GM12878 (cell line): ENCODE data around the gene AVP. TPM values are rescaled to one million over a fixed set of nuclear protein-coding genes. Genes with fewer than 3 reads are reported as not detected.

ENCODE experiments used
- ATAC-seq: fragments of 200-7000 bp; cut with Tn5 transposase; 3 replicates; pipeline ENCODE4 v1.9.1; 2020; ENCODE audit warnings: mild to moderate bottlenecking, moderate library complexity
- BruUV-seq: library from RNA; stranded (reverse); fragments of 400-500 nt; replicated peaks from 2 replicates; lab custom pipeline; 2021; lab: Mats Ljungman, UMichigan
- CTCF ChIA-PET: fragments of 300-600 bp; sonication (Branson Sonifier 250); formaldehyde crosslinking; extraction: SDS; loops from one replicate; lab custom pipeline; 2021; ENCODE audit warnings: inconsistent platforms; lab: Yijun Ruan, JAX
- POLR2A ChIA-PET: fragments of 350-600 bp; formaldehyde crosslinking; extraction: SDS; loops from one replicate; lab custom pipeline; 2021; ENCODE audit warnings: inconsistent platforms; lab: Charles Lee
- RAD21 ChIA-PET: fragments of 300-600 bp; sonication (Branson Sonifier 250); formaldehyde crosslinking; loops from one replicate; lab custom pipeline; 2023; ENCODE audit warnings: antibody characterized with exemption; ENCODE audit not compliant: unreplicated experiment; lab: Charles Lee
- SMC1A ChIA-PET: fragments of 300-600 bp; sonication (Branson Sonifier 250); formaldehyde crosslinking; loops from one replicate; lab custom pipeline; 2023; ENCODE audit not compliant: unreplicated experiment, uncharacterized antibody; lab: Charles Lee
- DNase-seq: peaks from one replicate; pipeline ENCODE4 v3.0.0-alpha.2; 2011; ENCODE audit warnings: low read depth, low spot score
- FAIRE-seq: peaks from 3 replicates; lab custom pipeline; 2011; peaks lifted over from hg19 to GRCh38; lab: Jason Lieb, UNC
- H2AFZ ChIP-seq: 2 replicates; pipeline ENCODE4 v1.6.0; 2011; ENCODE audit warnings: low read depth, low read length, control low read depth; ENCODE audit not compliant: control insufficient read depth
- H3K27ac ChIP-seq: 2 replicates; pipeline ENCODE4 v1.5.1; 2011; ENCODE audit warnings: control low read depth; ENCODE audit not compliant: control insufficient read depth, insufficient read depth
- H3K27me3 ChIP-seq, 2 experiments: replicated peaks in 1 of 2; 2 replicates each; pipeline versions ENCODE4 v1.6.0 to v1.6.1; 2011; ENCODE audit warnings: low read length in 1 of 2; ENCODE audit not compliant: control insufficient read depth in 2 of 2, insufficient read depth in 2 of 2
- H3K36me3 ChIP-seq, 2 experiments: 2 replicates each; pipeline ENCODE4 v1.5.1; 2011; ENCODE audit warnings: low read length in 1 of 2; ENCODE audit not compliant: control insufficient read depth in 2 of 2, insufficient read depth in 2 of 2
- H3K4me1 ChIP-seq: 2 replicates; pipeline ENCODE4 v1.6.1; 2011; ENCODE audit warnings: mild to moderate bottlenecking, low read length, moderate library complexity, mixed read lengths; ENCODE audit not compliant: control insufficient read depth, insufficient read depth
- H3K4me2 ChIP-seq: 2 replicates; pipeline ENCODE4 v1.6.0; 2011; ENCODE audit warnings: control low read depth; ENCODE audit not compliant: control insufficient read depth, insufficient read depth
- H3K4me3 ChIP-seq: fragments of 200-600 bp; sonication (generic); 2 replicates; pipeline ENCODE4 v1.5.1; 2016
- H3K79me2 ChIP-seq: 2 replicates; pipeline ENCODE4 v1.6.0; 2011; ENCODE audit warnings: low read length; ENCODE audit not compliant: control insufficient read depth, insufficient read depth
- H3K9ac ChIP-seq: 2 replicates; pipeline ENCODE4 v1.8.0; 2011; ENCODE audit warnings: low read length, control low read depth, mixed read lengths; ENCODE audit not compliant: control insufficient read depth, insufficient read depth
- H3K9me3 ChIP-seq: replicated peaks from 3 replicates; pipeline ENCODE4 v1.5.1; 2011; ENCODE audit warnings: mild to moderate bottlenecking, low read length; ENCODE audit not compliant: control insufficient read depth, insufficient read depth
- H4K20me1 ChIP-seq: 2 replicates; pipeline ENCODE4 v1.6.0; 2011; ENCODE audit not compliant: control insufficient read depth, insufficient read depth
- BCL11A ChIP-seq: IDR thresholded peaks from 2 replicates; pipeline ENCODE4 v1.6.1; 2011; ENCODE audit warnings: low read depth, low read length
- E2F8 ChIP-seq: fragments of 450-650 bp; IDR thresholded peaks from 2 replicates; pipeline ENCODE4 v1.6.1; 2018; ENCODE audit warnings: mild to moderate bottlenecking, low read depth, moderate library complexity; ENCODE audit not compliant: partially characterized antibody
- ETV6 ChIP-seq, 2 experiments: fragments of 450-650 bp in 1 of 2; IDR thresholded peaks in 1 of 2; conservative IDR thresholded peaks in 1 of 2; 2 replicates each; pipeline ENCODE4 v1.6.1; 2014; ENCODE audit warnings: antibody characterized with exemption in 1 of 2, borderline replicate concordance in 1 of 2, low read depth in 1 of 2, mild to moderate bottlenecking in 1 of 2, moderate library complexity in 1 of 2
- GABPA ChIP-seq: IDR thresholded peaks from 2 replicates; pipeline ENCODE4 v1.6.1; 2014; ENCODE audit warnings: antibody characterized with exemption, low read depth, mild to moderate bottlenecking, inconsistent platforms
- KAT2A ChIP-seq: conservative IDR thresholded peaks from 2 replicates; pipeline ENCODE4 v1.6.1; 2011; ENCODE audit warnings: low read depth, low read length; ENCODE audit not compliant: control insufficient read depth
- MEF2A ChIP-seq: IDR thresholded peaks from 2 replicates; pipeline ENCODE4 v1.6.1; 2011; ENCODE audit warnings: low read depth, mild to moderate bottlenecking, low read length, moderate library complexity; ENCODE audit not compliant: insufficient read depth
- MYB ChIP-seq: fragments of 150-350 bp; IDR thresholded peaks from 2 replicates; pipeline ENCODE4 v1.6.1; 2014; ENCODE audit warnings: mild to moderate bottlenecking, low read depth, low read length, borderline replicate concordance
- MYC ChIP-seq: IDR thresholded peaks from 2 replicates; pipeline ENCODE4 v1.6.1; 2011; ENCODE audit warnings: mild to moderate bottlenecking, low read length, moderate library complexity, inconsistent platforms; ENCODE audit not compliant: insufficient read depth, insufficient replicate concordance, insufficient read length, severe bottlenecking
- PAX8 ChIP-seq: fragments of 450-650 bp; IDR thresholded peaks from 2 replicates; pipeline ENCODE4 v1.6.1; 2017; ENCODE audit warnings: mild to moderate bottlenecking, moderate library complexity
- POLR2A ChIP-seq: IDR thresholded peaks from 2 replicates; pipeline ENCODE4 v1.6.1; 2011; ENCODE audit warnings: low read depth, mild to moderate bottlenecking, low read length
- RFX5 ChIP-seq: IDR thresholded peaks from 2 replicates; pipeline ENCODE4 v1.6.1; 2011; ENCODE audit warnings: low read depth, low read length, improper control_type of control experiment
- SMC3 ChIP-seq: IDR thresholded peaks from 2 replicates; pipeline ENCODE4 v1.6.1; 2011; ENCODE audit warnings: low read length, improper control_type of control experiment, borderline replicate concordance
- SREBF2 ChIP-seq: IDR thresholded peaks from 2 replicates; pipeline ENCODE4 v1.6.1; 2012; ENCODE audit warnings: mild to moderate bottlenecking, low read length
- SRF ChIP-seq, 2 experiments: IDR thresholded peaks; 2 replicates each; pipeline ENCODE4 v1.6.1; 2011; ENCODE audit warnings: low read depth in 2 of 2, low read length in 2 of 2, mild to moderate bottlenecking in 1 of 2, moderate library complexity in 1 of 2
- ZBED1 ChIP-seq: IDR thresholded peaks from 2 replicates; pipeline ENCODE4 v1.6.1; 2016; ENCODE audit warnings: borderline replicate concordance
- ZNF217 ChIP-seq: fragments of 450-650 bp; IDR thresholded peaks from 2 replicates; pipeline ENCODE4 v1.6.1; 2017; ENCODE audit warnings: antibody characterized with exemption, mild to moderate bottlenecking
- ZNF622 ChIP-seq: fragments of 450-650 bp; IDR thresholded peaks from 2 replicates; pipeline ENCODE4 v1.6.1; 2017; ENCODE audit warnings: mild to moderate bottlenecking, inconsistent platforms
- WGBS: methylation state at CpG from one replicate; pipeline ENCODE4 v1.1.6; 2016; ENCODE audit warnings: low lambda C conversion rate; ENCODE audit not compliant: insufficient replicate concordance, insufficient coverage; ENCODE audit errors: missing lambda C conversion rate; 5-methylcytosine and 5-hydroxymethylcytosine counted together
- in situ Hi-C: fragments of 300-500 bp; cut with MboI; formaldehyde crosslinking; loops from 9 replicates; pipeline ENCODE4 v1.14.3; 2018; ENCODE audit warnings: mixed read lengths
- intact Hi-C: fragments of 100-400 bp; cut with micrococcal nuclease; formaldehyde crosslinking; loops from one replicate; pipeline ENCODE4 v1.14.2; 2022; ENCODE audit not compliant: unreplicated experiment
- polyA plus RNA-seq, 11 experiments: library from polyadenylated mRNA; depleted of rRNA in 4 of 11; unstranded in 6 of 11; stranded (reverse) in 5 of 11; fragments of >200 nt; fragmentation: Nextera tagmentation in 4 of 11; fragmentation: Illumina TruSeq in 1 of 11; extraction: Ambion mirVana in 4 of 11; extraction: Trizol in 1 of 11; gene quantifications; 1 replicate in 1 of 11; 2 replicates in 10 of 11; pipeline versions ENCODE4 v1.2.1 to v1.2.3, GENCODE V29; 2011 to 2016; ENCODE audit warnings: inconsistent platforms in 2 of 11, missing spikeins in 2 of 11, low read depth in 1 of 11
- total RNA-seq, 4 experiments: library from RNA; depleted of rRNA in 3 of 4; stranded (reverse); fragments of >200 nt in 3 of 4; fragmentation: Illumina TruSeq in 1 of 4; extraction: Trizol in 1 of 4; gene quantifications; 2 replicates each; pipeline versions ENCODE4 v1.2.1 to v1.2.3, GENCODE V29; 2013 to 2021
- TF ChIP-seq, protein P1 (sequence below): fragments of 450-650 bp; IDR thresholded peaks from 2 replicates; pipeline ENCODE4 v1.6.1; 2017; ENCODE audit warnings: mild to moderate bottlenecking
- TF ChIP-seq, protein P2 (sequence below): IDR thresholded peaks from 2 replicates; pipeline ENCODE4 v1.6.1; 2012; ENCODE audit warnings: low read depth, low read length, improper control_type of control experiment

The AVP gene
- total and polyA plus RNA-seq, 10 of the 15 experiments (the other 5 are each of a cell fraction or from before 2014, with no cell fraction given) = not detected

- no peak for TF ChIP-seq RFX5
Measured at GRCh38 chr20:3039426-3039825, 45.1 kb downstream of the AVP start (continued).

DNA sequence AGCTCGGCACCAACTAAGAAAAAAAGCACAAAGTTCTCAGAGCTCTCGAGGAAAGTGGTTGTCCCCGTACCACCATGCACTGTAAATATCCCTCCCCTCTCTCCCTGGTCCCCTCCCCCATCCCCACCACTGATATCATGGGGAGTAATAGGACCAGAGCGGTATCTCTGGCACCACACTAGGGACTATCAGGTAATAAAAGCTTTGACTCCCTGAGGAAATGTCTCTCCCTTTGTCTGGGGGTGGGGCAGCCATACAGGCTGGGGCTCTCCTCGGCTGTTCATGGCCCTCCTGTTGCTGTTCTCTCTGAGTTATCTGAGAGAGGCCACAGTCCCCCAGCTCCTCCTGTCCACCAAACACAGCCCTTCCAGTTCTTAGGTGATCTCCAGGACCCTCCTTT lies 46.1 kb downstream of the AVP start:
- BruUV-seq = no TSS peak
- H3K4me2 ChIP-seq = no peak overlapping the region
- TF ChIP-seq MEF2A = no peak
- TF ChIP-seq ZBED1 = no peak
- no peak for TF ChIP-seq MYC
- no peak for TF ChIP-seq ETV6 (conservative IDR thresholded peaks at IDR 0.05 in 1 of 2, IDR thresholded peaks at IDR 0.05 in 1 of 2; ENCODE audit: borderline replicate concordance in 1 of 2, low read depth in 1 of 2)
- no peak for TF ChIP-seq ZNF622
- TF ChIP-seq SRF (IDR thresholded peaks at IDR 0.05; ENCODE audit: low read depth in 2 of 2, low read length in 2 of 2) = no peak
- no peak for TF ChIP-seq SMC3
- TF ChIP-seq MYB = no peak
- TF ChIP-seq KAT2A = no peak
- TF ChIP-seq E2F8 = no peak
- no peak for TF ChIP-seq ZNF217
- no peak for TF ChIP-seq GABPA
- TF ChIP-seq, protein P1, sequence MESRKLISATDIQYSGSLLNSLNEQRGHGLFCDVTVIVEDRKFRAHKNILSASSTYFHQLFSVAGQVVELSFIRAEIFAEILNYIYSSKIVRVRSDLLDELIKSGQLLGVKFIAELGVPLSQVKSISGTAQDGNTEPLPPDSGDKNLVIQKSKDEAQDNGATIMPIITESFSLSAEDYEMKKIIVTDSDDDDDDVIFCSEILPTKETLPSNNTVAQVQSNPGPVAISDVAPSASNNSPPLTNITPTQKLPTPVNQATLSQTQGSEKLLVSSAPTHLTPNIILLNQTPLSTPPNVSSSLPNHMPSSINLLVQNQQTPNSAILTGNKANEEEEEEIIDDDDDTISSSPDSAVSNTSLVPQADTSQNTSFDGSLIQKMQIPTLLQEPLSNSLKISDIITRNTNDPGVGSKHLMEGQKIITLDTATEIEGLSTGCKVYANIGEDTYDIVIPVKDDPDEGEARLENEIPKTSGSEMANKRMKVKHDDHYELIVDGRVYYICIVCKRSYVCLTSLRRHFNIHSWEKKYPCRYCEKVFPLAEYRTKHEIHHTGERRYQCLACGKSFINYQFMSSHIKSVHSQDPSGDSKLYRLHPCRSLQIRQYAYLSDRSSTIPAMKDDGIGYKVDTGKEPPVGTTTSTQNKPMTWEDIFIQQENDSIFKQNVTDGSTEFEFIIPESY = no peak
- no peak for TF ChIP-seq POLR2A
- TF ChIP-seq, protein P2, sequence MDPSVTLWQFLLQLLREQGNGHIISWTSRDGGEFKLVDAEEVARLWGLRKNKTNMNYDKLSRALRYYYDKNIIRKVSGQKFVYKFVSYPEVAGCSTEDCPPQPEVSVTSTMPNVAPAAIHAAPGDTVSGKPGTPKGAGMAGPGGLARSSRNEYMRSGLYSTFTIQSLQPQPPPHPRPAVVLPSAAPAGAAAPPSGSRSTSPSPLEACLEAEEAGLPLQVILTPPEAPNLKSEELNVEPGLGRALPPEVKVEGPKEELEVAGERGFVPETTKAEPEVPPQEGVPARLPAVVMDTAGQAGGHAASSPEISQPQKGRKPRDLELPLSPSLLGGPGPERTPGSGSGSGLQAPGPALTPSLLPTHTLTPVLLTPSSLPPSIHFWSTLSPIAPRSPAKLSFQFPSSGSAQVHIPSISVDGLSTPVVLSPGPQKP = no peak
- TF ChIP-seq BCL11A = no peak
- no peak for TF ChIP-seq PAX8
- no peak for TF ChIP-seq SREBF2
- H3K4me1 ChIP-seq = no peaks in the 10 kb centered on the region
- no peaks in the 10 kb centered on the region for H3K9me3 ChIP-seq
- ChIA-PET RAD21 (no interaction called here), SMC1A (no interaction called here), POLR2A (interaction anchor here (0.5 kb wide), 1 partner anchor 855 kb away, joined by 4 read pairs; no protein-coding TSS in a partner anchor), CTCF (no interaction called here)
- no peak overlapping the region for H3K27ac ChIP-seq
- H3K4me3 ChIP-seq = no peak overlapping the region
- no peak overlapping the region for H2AFZ ChIP-seq
- DNase-seq (no peak), FAIRE-seq (no peak), ATAC-seq (no peak)
- in situ Hi-C loops = no loop called here
- WGBS = 93% methylated on average over 5 of the region's 5 CpGs
- no peaks in the 10 kb centered on the region; the same call in 1 of the 2 replicates for H4K20me1 ChIP-seq
- intact Hi-C loops = no loop called here
- peaks cover 18 to 21% of the 10 kb centered on the region in 2 experiments; a peak in 3 of 4 replicates for H3K36me3 ChIP-seq
- H3K79me2 ChIP-seq = no peaks in the 10 kb centered on the region
- no peaks in the 10 kb centered on the region for H3K27me3 ChIP-seq
- no peak overlapping the region for H3K9ac ChIP-seq
